ENCODE data around the gene SLC41A2.
"Not testable (repeated sequence)": the region's sequence is repeated elsewhere in the genome, so short reads cannot be mapped to it uniquely, and the experiment has no call there.

Gene SLC41A2, protein sequence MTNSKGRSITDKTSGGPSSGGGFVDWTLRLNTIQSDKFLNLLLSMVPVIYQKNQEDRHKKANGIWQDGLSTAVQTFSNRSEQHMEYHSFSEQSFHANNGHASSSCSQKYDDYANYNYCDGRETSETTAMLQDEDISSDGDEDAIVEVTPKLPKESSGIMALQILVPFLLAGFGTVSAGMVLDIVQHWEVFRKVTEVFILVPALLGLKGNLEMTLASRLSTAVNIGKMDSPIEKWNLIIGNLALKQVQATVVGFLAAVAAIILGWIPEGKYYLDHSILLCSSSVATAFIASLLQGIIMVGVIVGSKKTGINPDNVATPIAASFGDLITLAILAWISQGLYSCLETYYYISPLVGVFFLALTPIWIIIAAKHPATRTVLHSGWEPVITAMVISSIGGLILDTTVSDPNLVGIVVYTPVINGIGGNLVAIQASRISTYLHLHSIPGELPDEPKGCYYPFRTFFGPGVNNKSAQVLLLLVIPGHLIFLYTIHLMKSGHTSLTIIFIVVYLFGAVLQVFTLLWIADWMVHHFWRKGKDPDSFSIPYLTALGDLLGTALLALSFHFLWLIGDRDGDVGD

DNA sequence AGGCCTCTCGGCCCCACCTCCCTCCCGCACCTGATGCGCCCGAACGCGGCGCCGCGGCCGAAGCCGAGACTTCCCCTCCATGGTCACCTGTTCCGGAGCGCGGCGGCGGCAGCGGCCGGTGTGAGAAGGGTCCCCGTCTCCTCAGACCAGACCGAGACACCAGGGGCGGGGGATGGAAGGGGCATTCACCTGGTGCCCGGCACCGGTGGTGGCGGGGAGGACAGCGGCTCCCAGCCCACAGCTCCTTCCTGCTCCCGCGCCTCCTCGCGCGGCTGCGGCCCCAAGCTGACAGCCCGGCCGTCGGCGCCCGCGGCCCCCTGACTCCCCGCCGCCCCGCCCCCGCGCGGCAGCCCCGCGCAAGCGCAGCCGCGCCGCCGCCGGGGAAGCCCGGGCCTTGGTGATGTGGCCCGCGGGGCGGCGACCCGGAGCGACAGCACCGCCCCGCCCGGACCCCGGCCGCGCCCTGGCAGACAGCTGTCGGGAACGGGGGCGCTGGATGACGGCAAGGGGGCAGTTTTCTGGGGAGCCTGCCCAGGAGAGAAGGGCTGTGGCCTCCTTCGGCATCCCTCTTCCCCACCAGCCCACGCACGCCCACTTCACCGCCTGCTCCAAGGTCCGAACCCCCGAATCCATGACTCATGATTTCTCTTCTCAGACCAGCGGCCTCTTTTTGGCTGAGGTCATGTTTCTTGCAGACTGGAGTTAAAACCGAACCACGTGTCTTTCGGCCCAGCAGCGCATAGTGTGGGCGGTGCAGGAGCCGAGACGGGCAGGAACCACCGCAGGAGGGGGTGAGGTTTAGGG is at the start of gene SLC41A2:
Gene SLC41A2 (minus strand): TSS at position 290 of the 804 bp plus-strand sequence. CDS start 29,763 bp downstream, outside the sequence.
- DNase-seq, result peak; percentile 70

DNA sequence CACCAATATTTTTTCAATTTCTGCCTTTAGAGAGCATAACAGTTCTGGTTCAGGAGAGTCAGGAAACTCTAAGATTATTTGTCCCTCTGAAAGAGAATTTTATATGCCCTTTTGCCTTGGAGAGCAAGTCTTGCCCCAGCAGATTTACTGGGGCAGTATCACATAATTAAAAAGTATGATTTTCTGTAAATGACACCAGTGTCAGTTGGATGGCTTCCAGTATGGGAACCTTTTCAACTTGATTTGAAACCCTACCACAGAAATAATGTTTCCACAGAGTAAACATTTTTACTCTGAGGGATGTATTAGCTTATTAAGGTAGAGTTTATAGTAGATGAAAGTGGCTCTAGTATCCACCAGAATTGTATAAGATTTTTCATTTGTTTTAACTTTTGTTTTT is 43.4 kb upstream of the SLC41A2 start:
- DNase-seq, result no peak

DNA sequence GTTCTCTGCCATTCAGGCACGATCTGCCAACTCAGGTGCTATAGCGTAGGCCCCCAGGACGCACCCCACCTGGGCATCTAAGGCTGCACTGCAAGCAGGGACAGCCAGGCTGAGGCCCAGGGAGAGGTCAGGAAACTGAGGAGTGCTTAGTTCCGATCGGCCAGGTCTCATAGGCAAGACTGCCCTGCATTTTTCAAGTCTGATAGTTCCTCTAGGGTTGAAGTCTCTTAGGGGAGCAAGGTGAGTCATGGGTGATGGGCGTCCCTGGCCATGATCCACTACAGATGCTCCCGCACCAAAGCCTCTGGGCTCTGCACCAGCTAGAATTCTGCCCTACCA is 41.2 kb upstream of the SLC41A2 start:
- DNase-seq, result no peak

DNA sequence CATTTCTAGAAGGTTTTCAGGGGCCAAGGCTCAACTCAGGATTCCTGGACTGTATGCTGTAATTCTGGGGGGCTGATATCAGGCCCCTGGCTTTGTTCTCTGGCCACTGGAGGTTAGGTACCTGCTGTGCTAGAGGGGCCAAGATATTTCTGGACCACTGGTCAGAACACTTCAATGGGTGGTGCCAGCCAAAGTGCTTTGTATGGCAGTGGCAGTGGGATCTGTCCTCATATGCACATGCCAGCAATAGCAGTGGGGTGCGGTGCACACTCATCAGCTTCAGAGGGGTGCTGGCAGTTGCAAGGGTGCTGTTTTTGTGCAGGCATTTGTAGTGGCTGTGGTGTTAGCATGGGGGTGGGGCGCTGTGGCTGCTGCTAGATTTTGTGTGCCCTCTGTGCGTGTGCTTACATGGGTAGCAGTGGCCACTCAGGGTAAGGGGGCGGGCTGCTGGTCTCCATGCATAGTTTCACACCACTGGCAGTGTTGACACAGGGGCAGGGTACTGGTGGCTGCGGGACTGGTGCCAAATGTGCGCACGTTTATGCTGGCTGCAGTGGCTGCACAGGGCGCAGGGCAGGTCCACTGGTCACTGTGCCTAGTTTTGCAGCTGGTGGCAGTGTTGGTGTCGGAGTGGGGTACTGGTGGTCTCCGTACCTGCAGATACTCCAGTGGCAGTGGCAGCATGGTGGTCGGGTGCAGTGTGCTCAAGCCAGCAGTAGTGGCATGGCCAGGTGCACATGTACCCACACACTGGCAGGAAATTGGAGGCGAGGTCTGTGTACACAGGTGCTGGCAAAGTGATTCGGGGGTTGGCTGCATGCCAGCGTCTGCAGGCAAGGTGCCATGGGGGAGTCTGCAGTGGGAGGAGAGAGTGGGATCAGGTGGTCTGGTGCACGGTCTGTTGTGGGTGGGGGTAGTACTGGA is 40.6 kb upstream of the SLC41A2 start:
- peak; percentile 95 for DNase-seq

DNA sequence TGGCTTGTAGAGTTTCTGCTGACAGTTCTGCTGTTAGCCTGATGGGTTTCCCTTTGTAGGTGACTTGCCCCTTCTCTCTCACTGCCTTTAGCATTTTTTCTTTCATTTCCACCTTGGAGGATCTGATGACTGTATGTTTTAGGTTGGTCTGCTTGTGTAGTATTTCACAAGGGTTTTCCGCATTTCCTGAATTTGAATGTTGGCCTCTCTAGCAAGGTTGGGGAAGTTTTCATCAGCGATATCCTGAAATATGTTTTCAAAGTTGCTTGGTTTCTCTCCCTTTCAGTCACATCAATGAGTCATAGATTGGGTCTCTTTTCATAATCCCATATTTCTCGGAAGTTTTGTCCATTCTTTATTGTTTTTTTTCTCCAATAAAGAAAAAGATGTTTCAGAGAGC is 39.5 kb upstream of the SLC41A2 start:
- DNase-seq, result no peak

DNA sequence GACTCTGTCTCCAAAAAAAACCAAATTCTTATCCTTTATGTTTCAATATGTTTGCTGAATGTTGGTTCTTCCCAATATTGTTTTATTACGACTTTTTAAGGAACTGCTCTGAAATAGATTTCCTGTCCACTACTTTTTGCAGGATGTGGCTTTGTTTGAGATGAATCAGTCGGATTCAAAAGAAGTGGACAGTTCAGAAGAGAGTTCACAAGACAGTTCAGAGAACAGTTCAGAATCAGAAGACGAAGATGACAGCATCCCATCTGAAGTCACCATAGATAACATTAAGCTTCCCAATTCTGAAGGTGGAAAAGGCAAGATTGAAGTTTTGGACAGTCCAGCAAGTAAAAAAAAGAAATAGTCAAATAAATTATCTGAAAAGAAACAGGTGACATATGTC is 36.2 kb upstream of the SLC41A2 start:
- no peak for DNase-seq

DNA sequence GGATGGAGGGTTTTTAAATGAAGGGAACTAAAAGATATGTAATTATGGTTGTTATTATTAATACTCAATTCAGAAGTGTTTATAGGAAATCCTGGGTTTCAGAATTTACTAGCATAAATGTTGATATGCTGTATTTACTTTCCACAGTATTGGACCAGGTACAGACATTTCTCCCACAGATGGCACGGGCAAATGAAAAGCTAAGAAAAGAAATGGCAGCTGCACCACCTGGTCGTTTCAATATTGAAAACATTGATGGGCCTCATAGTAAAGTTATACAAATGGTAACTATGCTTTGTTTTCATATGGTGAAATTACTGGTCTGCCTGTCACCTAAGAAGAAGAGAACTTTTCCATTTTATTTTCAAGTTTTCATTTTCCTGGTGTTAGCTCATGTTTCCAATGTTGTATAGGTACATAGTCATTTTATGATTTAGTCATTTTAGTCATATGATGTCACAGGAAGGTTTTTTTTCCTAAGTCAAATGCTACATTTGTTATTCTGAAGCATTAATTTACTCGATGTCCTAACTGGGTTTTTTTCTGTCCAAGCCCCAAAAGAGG is 33.6 kb upstream of the SLC41A2 start:
- DNase-seq, result no peak

DNA sequence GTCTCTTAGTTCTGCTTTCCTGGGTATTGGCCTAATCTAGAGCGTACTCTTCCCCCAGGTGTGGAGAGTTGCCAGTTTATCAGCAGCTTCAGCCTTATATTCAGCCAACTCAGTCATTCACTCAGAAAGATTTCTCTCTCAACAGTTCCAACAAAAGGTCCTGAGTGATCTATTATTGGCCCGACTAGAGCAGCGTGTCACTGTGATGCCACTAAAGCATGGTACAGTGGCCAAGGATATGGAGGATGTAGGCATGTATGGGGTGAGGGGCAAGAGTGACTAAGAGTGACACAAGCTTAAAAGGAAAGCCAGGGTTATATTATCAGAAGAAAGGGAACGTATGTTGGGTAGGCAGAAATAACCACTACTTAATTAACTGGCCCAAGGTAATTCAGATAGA is 32.9 kb upstream of the SLC41A2 start:
- no peak for DNase-seq

DNA sequence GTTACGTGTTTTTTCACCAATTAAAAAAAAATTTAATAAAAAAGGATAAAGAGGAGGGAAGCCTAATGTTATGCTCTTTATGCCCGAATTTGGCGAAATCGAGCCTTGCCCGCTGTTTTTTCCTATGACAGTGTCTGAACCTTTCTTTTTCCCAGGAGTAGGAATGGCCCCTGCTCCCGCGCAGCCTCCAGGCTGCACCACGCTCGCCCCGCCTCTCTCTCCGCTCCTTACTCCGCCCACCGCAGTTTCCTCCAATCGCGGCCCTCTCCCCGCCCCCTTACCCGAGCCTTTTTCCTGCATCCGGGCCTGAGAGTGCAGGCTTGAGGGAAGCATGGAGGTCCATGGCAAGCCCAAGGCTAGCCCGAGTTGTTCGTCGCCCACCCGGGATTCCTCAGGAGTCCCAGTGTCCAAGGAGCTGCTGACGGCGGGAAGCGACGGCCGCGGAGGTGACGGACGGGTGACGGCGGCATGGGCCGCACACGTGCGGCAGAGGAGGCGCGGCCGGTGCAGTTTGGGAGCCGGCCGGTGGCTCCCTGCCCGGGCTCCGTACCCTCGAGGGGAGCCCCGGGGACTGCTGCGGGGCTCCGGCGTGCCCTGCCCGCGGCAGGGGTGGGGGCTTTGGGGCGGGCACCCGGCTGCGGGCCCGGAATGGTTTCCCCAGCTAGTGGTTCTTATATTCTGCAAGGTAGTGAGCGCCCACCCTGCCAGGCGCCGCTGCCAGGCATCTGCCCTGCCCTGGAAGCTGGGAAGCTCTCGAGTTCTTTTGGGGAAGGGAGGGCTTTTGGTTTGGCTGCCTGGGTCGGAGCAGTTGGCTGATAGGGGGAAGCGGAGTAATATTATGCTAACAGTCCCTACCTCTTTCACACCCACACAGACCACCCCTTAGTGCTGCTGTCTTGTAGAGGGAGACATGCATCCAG is 28.2 kb upstream of the SLC41A2 start, which contains the start of gene NOPCHAP1:
Gene NOPCHAP1 (plus strand): TSS at position 295 of the 920 bp plus-strand sequence. CDS start 37 bp downstream, at position 332.
- peak; percentile 95 for DNase-seq

DNA sequence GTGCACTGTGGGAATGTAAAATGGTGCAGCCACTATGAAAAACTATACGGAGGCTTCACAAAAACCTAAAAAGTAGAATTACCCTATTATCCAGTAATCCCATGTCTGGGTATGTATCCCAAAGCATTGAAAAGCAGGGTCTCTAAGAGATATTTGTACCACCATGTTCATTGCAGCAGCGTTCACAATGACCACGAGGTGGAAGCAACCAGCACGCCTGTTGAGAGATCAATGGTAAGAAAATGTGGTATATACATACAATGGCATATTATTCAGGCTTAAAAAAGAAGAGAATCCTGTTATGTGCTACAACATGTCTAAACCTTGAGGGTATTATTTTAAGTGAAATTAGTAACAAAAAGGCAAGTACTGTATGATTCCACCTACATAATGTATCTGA is 27.1 kb upstream of the SLC41A2 start:
- DNase-seq, result no peak

DNA sequence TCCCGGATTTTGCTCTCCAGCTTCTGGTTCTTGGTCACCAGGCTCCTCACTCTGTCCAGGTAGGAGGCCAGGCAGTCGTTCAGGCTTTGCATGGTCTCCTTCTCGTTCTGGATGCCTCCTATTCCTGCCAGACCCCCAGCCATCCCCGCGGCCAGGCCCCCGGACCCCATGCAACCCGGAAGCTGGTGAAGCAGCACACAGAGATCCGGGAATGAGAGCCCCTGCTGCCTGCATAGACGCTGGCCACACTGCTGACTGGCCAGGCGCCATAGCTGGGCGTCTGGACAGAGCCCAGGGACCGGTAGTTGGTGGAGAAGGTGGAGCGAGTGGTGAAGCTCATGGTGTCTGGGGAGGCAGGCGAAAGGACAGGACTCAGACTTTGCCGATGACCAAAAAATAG is 19.6 kb upstream of the SLC41A2 start:
- DNase-seq, result not testable (repeated sequence)

DNA sequence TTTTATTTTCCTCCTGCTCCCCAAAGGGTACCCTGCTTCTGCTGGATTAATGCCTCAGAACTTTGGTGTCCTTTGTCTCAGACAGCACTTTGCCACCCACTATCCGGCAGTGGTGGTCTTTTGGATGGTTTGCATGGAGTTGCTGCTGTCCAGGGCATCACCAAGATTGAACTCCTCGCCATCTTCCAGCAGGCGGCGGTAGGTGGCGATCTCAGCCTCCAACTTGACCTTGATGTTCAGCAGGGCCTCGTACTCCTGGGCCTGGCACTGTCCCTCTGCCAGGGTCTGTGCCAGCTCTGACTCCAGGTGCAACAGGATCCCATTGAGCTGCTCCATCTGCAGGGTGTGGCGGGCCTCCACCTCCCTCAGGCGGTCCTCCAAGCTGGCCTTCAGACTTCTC is 18.6 kb upstream of the SLC41A2 start:
- DNase-seq, result no peak

DNA sequence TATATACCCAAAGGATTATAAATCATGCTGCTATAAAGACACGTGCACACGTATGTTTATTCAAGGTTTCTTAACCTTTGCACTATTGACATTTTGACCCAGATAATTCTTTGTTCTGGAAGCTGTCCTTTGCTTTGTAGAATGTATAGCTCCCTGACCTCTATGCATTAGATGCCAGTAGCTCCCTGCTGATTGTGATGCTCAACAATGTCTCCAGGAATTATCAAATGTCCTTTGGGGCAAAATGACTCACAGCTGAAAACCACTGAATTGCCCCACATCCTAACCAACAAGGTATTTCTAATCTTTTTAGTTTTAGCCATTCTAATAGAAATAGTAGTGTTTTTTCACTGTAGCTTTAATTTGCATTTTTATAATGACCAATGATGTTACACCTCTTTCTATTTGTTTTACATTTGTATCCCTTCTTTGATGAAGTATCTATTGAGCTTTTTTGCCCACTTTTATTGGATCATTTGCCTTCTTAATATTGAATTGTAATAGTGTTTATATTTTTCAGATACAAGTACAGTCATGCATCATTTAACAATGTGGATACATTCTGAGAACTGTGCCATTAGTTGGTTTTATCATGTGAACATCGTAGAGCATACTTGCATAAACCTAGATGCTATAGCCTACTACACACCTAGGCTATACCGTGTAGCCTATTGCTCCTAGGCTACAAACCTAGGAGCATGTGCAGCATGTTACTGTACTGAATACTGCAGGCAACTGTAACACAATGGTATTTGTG is 17.7 kb upstream of the SLC41A2 start:
- DNase-seq, result no peak

DNA sequence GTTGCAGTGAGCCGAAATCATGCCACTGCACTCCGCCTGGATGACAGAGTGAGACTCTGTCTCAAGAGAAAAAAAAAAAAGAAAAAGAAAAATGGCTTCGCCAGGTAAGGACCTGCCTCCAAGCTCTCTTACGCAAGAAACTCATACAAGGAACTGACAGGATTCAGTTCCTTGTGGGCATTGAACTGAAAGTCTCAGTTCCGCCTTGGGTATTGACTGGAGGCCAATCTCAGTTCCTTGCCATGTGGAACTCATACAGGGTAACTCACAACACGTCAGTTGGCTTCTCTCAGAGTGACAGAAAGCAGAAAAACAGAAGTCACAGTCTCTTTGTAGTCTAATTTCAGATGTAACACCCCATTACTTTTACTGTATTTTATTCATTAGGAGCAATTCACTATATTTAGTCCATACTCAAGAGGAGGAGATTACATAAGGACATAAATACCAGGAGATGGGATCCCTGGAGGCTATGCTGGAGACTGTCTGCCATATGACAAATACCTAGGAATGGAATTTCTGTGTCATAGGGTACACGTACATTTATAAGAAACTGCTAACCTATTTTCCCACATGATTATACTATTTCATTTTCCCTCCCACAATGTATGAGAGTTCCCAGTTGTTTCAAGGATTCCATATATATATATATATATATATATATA is 16.7 kb upstream of the SLC41A2 start:
- DNase-seq, result no peak

DNA sequence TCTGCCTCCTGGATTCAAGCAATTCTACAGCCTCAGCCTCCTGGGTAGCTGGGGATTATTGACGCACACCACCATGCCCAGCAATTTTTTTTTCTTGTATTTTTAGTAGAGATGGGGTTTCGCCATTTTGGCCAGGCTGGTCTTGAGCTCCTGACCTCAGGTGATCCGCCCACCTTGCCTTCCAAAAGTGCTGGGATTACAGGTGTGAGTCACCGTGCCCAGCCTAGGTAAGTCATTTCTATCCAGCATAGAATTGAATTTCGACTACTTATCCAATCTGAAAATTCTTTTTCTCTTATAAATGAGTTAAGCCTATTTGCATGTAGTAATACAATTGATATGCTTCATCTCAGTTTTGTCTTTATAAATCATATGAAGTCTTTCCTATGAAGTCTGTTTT is 15.2 kb upstream of the SLC41A2 start:
- no peak for DNase-seq

DNA sequence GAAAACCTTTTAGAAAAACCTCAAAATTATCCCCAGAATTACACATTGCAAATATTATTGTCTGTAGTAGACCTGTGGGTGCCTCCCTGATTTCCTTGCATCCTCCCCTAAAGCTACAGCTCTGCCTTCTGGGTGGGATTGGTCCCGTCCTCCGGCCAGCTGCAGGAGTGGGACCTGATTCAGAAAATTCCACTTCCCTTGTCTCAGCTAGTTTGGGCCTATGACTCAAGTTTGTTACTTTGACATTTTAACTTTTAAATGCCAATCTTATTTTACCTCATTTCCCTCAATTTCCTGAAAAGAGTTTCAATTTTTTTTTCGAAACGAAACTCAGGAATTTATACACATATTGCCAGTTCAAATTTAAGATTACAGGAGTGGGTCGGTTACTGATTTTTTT is 13.2 kb upstream of the SLC41A2 start:
- DNase-seq, result no peak

DNA sequence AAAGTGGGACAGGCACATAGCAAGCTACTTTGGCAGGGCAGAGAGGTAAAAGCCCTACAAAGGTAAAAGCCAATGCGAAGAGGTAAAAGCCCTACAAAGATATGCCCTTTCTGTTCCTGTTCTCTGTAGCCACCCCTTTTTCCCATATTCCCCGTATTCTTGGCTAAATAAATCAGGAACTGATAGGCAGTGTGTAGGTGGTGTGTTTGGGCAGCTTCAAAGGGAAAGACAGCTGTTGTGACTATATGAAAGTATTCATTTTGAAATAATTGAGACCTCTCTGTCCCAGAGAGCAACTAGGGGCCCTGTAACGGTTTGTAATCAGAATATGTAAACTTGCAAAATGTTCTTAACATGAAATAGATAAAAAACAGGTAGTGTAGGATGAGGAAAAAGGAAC is 11.3 kb upstream of the SLC41A2 start:
- DNase-seq, result no peak

DNA sequence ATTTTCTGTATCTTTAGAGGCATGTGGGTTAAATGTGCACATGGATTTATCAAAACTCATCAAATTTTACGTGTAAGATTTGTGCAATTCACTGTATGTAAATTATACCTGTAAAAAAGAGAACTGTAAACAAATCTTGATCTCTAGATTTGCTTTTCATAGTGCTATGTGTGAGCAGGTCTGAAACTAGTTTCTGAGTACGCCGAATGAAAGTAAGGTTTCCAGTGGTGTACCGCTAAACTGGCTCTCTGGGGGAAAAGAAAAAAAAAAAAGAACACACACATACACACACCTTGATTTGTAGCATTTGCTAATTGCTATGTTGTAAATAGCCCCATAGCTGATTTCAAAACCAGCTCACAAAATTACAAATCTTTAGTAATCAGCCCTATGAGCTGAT is 8.6 kb upstream of the SLC41A2 start:
- no peak for DNase-seq

DNA sequence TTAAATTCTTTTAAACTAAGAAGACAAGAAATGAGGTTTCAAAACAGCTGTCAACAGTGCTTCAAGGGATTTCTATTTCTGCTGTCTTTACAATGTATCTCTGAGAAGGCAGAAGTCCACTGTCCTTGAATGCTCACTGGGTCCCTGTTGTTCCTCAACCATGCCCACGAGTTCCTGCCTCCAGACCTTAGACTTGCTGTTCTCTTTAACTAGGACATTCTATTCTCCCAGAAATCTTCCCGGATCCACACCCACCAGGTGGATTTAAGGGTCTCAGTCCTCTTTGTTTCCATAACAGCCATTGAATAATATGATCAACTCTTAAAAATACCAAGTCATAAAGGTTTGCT is 6.7 kb upstream of the SLC41A2 start:
- no peak for DNase-seq

Measured in NCI-H1417 treated with DMSO at 0.1 percent for 48 hours (cell line).